ENCODE results near the gene GTF2H1. TPM values are rescaled to one million over a fixed set of nuclear protein-coding genes. Genes with fewer than 3 reads are reported as not detected.

Gene GTF2H1
- total RNA-seq, 4 donors from 2014 or later = 46.6 to 147 (median 60.0) TPM

DNA sequence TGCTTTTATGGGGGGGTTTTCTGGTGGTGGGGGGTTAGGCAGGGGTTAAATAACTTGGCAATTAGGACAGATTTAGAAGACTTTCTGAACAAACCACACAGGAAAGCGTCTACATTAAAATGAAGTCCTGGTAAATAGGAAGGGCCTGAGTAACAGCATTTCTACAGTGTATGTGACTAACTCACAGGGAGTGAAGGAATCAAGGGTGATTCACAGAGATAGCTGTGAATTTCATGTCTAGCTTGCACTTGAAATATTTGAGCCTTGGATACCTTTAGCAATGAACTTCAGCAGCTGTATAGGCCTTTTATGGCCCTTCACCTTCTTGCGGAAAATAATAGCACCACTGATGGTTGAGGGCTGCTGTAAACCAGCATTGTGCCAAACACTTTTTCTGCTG, 45.9 kb downstream of the GTF2H1 start:
- in situ Hi-C loops (cut with MboI; ENCODE audit: low pct_ligation_motif_present in 1 of 4, low pct_unique_long_range_greater_than_20kb in 1 of 4, low sequenced_read_pairs in 3 of 4) (no loop called here), intact Hi-C loops (cut with DNase I; ENCODE audit: low total_unique reads) (no loop called here)
- Histone ChIP-seq H3K36me3 (peaks cover 0 to 36% (median 18%) of the 10 kb centered on the region in 4 donors), H3K4me3 (no peak overlapping the region), H3K4me1 (no peaks in the 10 kb centered on the region), H3K27ac (no peak overlapping the region), H3K9me3 (no peaks in the 10 kb centered on the region), H3K27me3 (no peaks in the 10 kb centered on the region)
- no peak for DNase-seq
- TF ChIP-seq POLR2A (IDR thresholded peaks at IDR 0.05) = no peak
- no peak for TF ChIP-seq POLR2AphosphoS5 (IDR thresholded peaks at IDR 0.05)
- no peak for TF ChIP-seq EP300 (IDR thresholded peaks at IDR 0.05; ENCODE audit: low read depth)
- TF ChIP-seq, protein P1, sequence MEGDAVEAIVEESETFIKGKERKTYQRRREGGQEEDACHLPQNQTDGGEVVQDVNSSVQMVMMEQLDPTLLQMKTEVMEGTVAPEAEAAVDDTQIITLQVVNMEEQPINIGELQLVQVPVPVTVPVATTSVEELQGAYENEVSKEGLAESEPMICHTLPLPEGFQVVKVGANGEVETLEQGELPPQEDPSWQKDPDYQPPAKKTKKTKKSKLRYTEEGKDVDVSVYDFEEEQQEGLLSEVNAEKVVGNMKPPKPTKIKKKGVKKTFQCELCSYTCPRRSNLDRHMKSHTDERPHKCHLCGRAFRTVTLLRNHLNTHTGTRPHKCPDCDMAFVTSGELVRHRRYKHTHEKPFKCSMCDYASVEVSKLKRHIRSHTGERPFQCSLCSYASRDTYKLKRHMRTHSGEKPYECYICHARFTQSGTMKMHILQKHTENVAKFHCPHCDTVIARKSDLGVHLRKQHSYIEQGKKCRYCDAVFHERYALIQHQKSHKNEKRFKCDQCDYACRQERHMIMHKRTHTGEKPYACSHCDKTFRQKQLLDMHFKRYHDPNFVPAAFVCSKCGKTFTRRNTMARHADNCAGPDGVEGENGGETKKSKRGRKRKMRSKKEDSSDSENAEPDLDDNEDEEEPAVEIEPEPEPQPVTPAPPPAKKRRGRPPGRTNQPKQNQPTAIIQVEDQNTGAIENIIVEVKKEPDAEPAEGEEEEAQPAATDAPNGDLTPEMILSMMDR (IDR thresholded peaks at IDR 0.05) = no peak
- WGBS, 2 donors (ENCODE audit: low coverage in 1 of 2) = 55 to 71% methylated on average over 2 of the region's 2 CpGs

DNA sequence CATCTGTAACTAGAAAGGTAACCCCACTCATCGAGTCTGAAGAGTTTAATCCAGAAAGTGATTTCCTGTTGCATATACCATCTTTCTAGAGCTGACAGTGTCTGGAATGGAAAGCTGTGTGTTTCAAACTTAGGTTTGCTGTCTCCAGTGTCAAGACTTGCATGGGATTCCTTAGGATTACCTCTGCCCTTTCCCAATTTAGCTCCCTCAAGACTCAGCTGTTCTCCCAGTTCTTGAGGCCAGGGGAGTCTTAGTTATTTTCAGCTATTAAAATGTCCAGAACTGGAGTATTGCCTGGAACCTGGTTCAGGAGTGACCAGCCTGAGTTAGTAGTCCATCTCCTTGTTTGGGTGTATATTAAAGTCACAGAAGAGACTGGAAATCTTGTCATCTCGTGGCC, 47.0 kb downstream of the GTF2H1 start:
- Histone ChIP-seq H3K4me1 (no peaks in the 10 kb centered on the region), H3K9me3 (no peaks in the 10 kb centered on the region), H3K36me3 (peaks cover 0 to 24% (median 12%) of the 10 kb centered on the region in 4 donors), H3K4me3 (no peak overlapping the region), H3K27me3 (no peaks in the 10 kb centered on the region), H3K27ac (no peak overlapping the region)
- DNase-seq = no peak
- 66 to 88% methylated on average over 2 of the region's 2 CpGs for WGBS, 2 donors (ENCODE audit: low coverage in 1 of 2)
- in situ Hi-C loops (cut with MboI; ENCODE audit: low pct_ligation_motif_present in 1 of 4, low pct_unique_long_range_greater_than_20kb in 1 of 4, low sequenced_read_pairs in 3 of 4) (no loop called here), intact Hi-C loops (cut with DNase I; ENCODE audit: low total_unique reads) (no loop called here)
- TF ChIP-seq POLR2A (IDR thresholded peaks at IDR 0.05) (no peak), POLR2AphosphoS5 (IDR thresholded peaks at IDR 0.05) (no peak), EP300 (IDR thresholded peaks at IDR 0.05; ENCODE audit: low read depth) (no peak)
- TF ChIP-seq, protein P1 (IDR thresholded peaks at IDR 0.05) = no peak

DNA sequence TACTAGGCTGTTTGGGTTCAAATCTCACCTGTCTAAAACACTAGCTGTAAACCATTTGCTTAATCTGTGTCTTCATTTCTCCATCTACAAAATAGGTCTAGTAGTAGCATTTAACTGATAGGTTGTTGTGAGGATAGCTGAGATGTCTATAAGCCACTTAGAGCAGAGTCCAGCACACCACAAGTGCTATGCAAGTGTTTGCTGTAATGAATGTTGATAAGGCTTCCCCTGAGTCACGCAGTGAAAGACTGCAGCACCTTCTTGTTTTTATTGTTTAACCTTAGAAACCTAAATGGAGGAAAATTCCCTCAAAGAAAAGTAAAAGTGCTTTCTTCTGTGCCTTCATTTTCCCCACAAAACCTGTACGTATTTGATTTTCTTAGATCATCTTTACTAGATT, 48.9 kb downstream of the GTF2H1 start:
- TF ChIP-seq EP300 (IDR thresholded peaks at IDR 0.05; ENCODE audit: low read depth) = no peak
- TF ChIP-seq POLR2A (IDR thresholded peaks at IDR 0.05) = no peak
- no peak for TF ChIP-seq POLR2AphosphoS5 (IDR thresholded peaks at IDR 0.05)
- TF ChIP-seq, protein P1 (IDR thresholded peaks at IDR 0.05) = no peak
- in situ Hi-C loops (cut with MboI; ENCODE audit: low pct_ligation_motif_present in 1 of 4, low pct_unique_long_range_greater_than_20kb in 1 of 4, low sequenced_read_pairs in 3 of 4) (no loop called here), intact Hi-C loops (cut with DNase I; ENCODE audit: low total_unique reads) (no loop called here)
- H3K4me1 ChIP-seq = no peaks in the 10 kb centered on the region
- WGBS, 2 donors (ENCODE audit: low coverage in 1 of 2) = 90% methylated on average over 2 of the region's 2 CpGs; no CpG with 5 or more reads in 1 of the 2 donors
- H3K4me3 ChIP-seq = no peak overlapping the region
- no peaks in the 10 kb centered on the region for H3K9me3 ChIP-seq
- peaks cover 0 to 11% (median 3%) of the 10 kb centered on the region in 4 donors for H3K36me3 ChIP-seq
- H3K27me3 ChIP-seq = no peaks in the 10 kb centered on the region
- no peak for DNase-seq
- no peak overlapping the region for H3K27ac ChIP-seq

DNA sequence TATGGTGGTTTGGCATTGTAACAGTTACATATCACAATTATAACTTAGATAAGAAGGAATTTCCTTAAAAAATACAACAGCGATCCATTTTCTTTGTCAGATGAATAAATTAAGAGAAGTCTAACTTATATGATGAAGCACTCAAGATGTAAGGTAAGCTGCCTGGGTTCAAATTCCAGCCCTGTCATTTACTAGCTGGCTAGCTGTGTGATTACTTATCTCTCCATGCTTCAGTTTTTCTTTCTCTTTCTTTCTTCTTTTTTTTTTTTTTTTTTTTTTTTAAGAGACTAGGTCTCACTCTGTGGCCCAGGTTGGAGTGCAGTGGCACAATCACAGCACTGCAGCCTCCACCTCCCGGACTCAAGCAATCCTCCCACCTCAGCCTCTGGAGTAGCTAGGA, 49.8 kb downstream of the GTF2H1 start:
- no peaks in the 10 kb centered on the region for H3K4me1 ChIP-seq
- intact Hi-C loops (cut with DNase I; ENCODE audit: low total_unique reads) (no loop called here), in situ Hi-C loops (cut with MboI; ENCODE audit: low pct_ligation_motif_present in 1 of 4, low pct_unique_long_range_greater_than_20kb in 1 of 4, low sequenced_read_pairs in 3 of 4) (no loop called here)
- H3K9me3 ChIP-seq = no peaks in the 10 kb centered on the region
- H3K27me3 ChIP-seq = no peaks in the 10 kb centered on the region
- H3K36me3 ChIP-seq = peaks cover 0 to 2% (median 0%) of the 10 kb centered on the region in 4 donors
- TF ChIP-seq POLR2A (IDR thresholded peaks at IDR 0.05) (no peak), POLR2AphosphoS5 (IDR thresholded peaks at IDR 0.05) (no peak), EP300 (IDR thresholded peaks at IDR 0.05; ENCODE audit: low read depth) (no peak)
- TF ChIP-seq, protein P1 (IDR thresholded peaks at IDR 0.05) = no peak
- WGBS, 2 donors (ENCODE audit: low coverage in 1 of 2) = 80 to 95% methylated on average over 1 to 2 of the region's 2 CpGs
- H3K4me3 ChIP-seq = no peak overlapping the region
- no peak for DNase-seq
- no peak overlapping the region for H3K27ac ChIP-seq

Data from transverse colon (tissue), 4 donors.